ENCODE measurements around the gene ANLN.
"Not testable (repeated sequence)": the region's sequence is repeated elsewhere in the genome, so short reads cannot be mapped to it uniquely, and the experiment has no call there.

ANLN gene

DNA sequence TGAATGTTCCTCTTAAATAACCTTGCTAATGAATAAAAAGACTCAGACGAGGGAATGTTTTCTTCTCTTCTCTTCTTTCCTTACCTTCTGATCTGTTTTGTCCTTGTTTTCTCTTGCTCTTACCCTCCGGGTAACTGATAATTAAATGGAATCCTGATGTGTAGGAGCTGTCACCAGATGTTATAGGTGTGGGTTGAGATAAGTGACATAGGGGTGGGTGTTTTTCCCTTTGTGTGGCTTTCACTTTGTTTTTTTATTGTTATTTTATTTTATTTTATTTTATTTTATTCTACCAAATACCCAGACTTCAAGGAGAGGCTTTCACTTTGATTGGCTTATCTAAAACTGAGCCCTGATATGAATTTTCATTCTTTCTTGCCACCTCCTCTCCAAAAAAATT is 25.5 kb downstream of the ANLN start:
- DNase-seq, result no peak

- DNase-seq, result no peak
Measured at GRCh38 chr7:36416251-36416650, 26.6 kb downstream of the ANLN start.

DNA sequence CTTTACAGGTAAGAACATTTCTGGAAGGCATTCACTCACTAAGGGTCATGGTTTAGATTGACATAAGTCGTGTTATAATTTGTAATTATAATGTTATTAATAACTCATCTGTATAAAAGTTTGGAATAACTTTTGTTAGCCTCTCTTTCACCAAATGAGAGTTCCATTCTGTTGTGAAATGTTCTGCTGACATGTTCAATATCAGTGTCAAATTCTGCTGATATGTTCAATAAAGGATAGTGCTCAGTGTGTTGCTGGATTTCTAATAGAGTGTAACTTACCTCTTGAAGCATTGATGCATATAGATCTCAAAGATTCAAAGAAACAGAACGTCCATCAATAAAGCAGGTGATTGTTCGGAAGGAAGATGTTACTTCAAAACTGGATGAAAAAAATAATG is 30.6 kb downstream of the ANLN start:
- no peak for DNase-seq

- DNase-seq, result no peak
Measured at GRCh38 chr7:36422072-36422471, 32.4 kb downstream of the ANLN start.

- no peak for DNase-seq
Measured at GRCh38 chr7:36423633-36424032, 34.0 kb downstream of the ANLN start.

DNA sequence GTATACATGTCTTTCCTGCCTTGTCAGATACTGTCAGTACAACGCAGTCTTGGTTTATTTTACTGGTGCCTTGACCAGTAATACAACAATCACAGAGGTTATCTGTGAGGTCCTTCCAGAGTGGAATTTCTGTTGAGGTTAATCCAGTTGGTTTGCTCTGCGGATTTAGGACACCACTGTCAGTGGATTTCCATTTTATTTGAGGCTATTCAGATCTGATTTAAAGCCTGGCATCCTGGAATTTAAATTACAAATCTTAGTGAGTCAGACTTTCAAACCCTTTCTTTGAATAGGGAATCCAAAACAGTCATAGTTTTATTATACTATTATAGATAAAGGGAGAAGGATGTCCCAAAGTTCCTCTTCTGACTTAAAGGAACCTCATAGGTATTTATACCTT is 40.5 kb downstream of the ANLN start:
- no peak for DNase-seq

- DNase-seq, result no peak
Measured at GRCh38 chr7:36430881-36431280, 41.2 kb downstream of the ANLN start.

GRCh38 chr7:36438211-36438610 is 48.5 kb downstream of the ANLN start:
- no peak for DNase-seq

- DNase-seq, result no peak
Measured at GRCh38 chr7:36439624-36440023, 50.0 kb downstream of the ANLN start.

DNA sequence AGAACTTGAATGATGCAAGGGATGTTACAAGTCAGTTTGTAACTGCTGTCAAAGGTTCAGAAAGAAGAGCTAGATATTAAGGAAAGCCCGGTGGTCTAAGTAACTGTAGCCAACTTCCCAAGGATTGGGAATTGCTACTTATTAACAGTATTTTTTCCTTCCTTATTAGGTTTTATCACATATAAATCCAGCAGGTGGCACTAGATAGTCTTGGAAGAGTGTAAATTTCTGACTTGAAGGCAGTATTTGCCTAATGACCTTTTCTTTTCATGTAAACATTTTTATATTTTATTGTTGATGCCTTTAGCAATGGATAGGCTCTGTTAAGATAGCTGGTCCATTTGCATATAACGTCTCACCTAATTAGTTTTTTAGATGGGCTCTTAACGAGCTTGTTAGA is 51.2 kb downstream of the ANLN start:
- DNase-seq, result no peak

GRCh38 chr7:36441344-36442022 is 51.8 kb downstream of the ANLN start:
- no peak for DNase-seq

- DNase-seq, result no peak
Measured at GRCh38 chr7:36448781-36449379, 59.2 kb downstream of the ANLN start.

DNA sequence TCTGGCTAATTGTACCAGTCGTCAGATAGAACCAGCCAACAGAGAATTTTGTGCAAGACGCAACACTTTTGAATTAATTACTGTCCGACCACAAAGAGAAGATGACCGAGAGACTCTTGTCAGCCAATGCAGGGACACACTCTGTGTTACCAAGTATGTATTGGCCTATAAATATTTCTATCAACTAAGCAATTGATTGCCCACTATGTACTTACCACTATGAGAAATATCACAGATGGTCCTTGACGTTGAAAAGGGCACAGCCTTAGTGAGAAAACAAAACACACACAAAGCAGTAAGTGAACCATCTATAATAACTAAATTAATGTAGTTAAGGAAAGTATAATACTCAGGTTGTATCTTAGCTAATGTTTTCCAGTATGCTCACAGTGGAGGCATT is 60.0 kb downstream of the ANLN start:
- DNase-seq, result no peak

DNA sequence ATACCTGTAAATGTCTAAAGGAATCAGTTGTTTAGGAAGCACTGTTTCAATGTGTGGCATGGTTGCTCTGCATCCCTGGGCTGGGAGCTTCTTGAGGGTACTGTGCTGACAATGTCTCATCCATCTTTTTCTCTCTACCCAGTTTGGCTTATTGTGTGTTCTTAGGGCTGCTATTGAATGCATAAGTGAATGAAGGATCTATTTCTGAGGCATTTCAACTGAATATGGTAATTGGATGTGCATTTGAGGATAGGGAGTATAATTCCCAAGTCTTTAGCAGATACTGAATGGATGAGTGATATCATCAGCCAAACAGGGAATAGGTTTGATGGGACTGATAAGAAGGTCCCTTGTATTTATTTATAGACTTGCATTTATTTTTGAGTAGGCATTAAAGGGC is 64.1 kb downstream of the ANLN start:
- DNase-seq, result no peak

- DNase-seq, result no peak
Measured at GRCh38 chr7:36455646-36456045, 66.0 kb downstream of the ANLN start.

- DNase-seq, result no peak
Measured at GRCh38 chr7:36456138-36456537, 66.5 kb downstream of the ANLN start.

- no peak for DNase-seq
Measured at GRCh38 chr7:36456548-36456947, 66.9 kb downstream of the ANLN start.

DNA sequence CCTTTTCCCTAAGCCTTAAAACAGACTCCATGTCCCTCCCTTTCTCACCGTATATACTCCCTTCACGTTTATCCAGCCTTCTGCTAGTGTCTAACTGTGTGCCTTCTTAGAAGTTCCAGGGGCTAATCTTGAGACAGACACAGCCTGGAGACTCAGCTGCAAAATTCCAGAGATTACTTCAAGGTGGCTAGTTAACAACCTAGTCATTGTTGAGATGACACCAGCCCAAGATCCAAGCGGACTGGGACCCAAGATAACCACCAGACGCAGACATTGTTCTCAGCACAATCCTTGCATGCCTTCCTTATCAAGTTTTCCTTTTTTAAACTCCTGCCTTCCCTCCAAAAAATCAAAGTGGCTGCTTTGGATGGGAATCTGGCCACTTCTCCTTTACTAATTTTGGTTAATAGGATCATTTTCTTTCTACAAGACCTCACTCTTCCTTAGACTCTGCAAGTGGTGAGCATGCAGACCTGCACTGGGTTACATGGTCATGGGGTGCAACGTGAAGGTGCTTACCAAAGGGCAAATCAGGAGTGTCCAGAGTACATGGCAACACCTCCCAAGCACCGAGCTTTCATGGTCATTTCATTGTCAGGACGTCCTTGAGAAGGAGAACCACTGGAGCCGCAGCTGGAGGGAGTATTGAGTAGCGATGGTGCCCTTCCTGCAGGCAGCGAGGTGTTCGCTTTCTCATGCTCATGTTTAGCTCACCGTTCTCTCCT is 69.7 kb downstream of the ANLN start:
- DNase-seq, result no peak

GRCh38 chr7:36460811-36461429 is 71.3 kb downstream of the ANLN start:
- DNase-seq, result no peak

- DNase-seq, result no peak
Measured at GRCh38 chr7:36462551-36463137, 73.0 kb downstream of the ANLN start.

GRCh38 chr7:36464271-36464670 is 74.6 kb downstream of the ANLN start:
- no peak for DNase-seq

DNA sequence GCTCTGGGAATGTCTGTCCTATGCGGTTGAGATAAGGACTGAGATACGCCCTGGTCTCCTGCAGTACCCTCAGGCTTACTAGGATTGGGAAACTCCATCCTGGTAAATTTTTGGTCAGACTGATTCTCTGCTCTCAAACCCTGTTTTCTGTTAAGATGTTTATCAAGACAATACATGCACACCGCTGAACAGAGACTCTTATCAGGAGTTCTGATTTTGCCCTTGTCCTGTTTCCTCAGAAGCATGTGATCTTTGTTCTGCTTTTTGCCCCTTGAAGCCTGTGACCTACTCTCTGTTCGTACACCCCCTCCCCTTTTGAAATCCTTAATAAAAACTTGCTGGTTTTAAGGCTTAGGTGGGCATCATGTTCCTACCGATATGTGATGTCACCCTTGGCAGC is 76.3 kb downstream of the ANLN start:
- DNase-seq, result not testable (repeated sequence)

GRCh38 chr7:36468370-36469101 is 78.9 kb downstream of the ANLN start:
- no peak for DNase-seq
